NCI-H2081 treated with DMSO at 0.1 percent for 48 hours (cell line): Measurements from ENCODE around the gene GARIN5B.
"Not testable (repeated sequence)": the region's sequence is repeated elsewhere in the genome, so short reads cannot be mapped to it uniquely, and the experiment has no call there.

Experiments used
- DNase-seq: peaks from one replicate; lab custom pipeline; 2025; lab: John Stamatoyannopoulos, UW

Gene GARIN5B

GRCh38 chr19:55348317-55349034, 14.6 kb downstream of the GARIN5B start:
- DNase-seq = no peak

- no peak for DNase-seq
Observed at GRCh38 chr19:55347442-55348009, 15.5 kb downstream of the GARIN5B start.

GRCh38 chr19:55346725-55347441, 16.2 kb downstream of the GARIN5B start:
- no peak for DNase-seq

- no peak for DNase-seq
Observed at GRCh38 chr19:55345818-55346724, 17.0 kb downstream of the GARIN5B start.

GRCh38 chr19:55345101-55345817, 17.8 kb downstream of the GARIN5B start:
- no peak for DNase-seq

- DNase-seq = no peak
Observed at GRCh38 chr19:55344444-55344843, 18.6 kb downstream of the GARIN5B start.

GRCh38 chr19:55341595-55342531, 21.2 kb downstream of the GARIN5B start:
- DNase-seq = no peak

GRCh38 chr19:55341171-55341588, 21.9 kb downstream of the GARIN5B start:
- peak; percentile 19 for DNase-seq

GRCh38 chr19:55340784-55341147, 22.3 kb downstream of the GARIN5B start:
- no peak for DNase-seq

- no peak for DNase-seq
Observed at GRCh38 chr19:55339889-55340783, 22.9 kb downstream of the GARIN5B start.

GRCh38 chr19:55339105-55339888, 23.8 kb downstream of the GARIN5B start, which contains the start of gene KMT5C:
Gene KMT5C (plus strand): TSS chr19:55339876. CDS start chr19:55341937, 2,061 bp downstream.
- DNase-seq = peak; percentile 99

- no peak for DNase-seq
Observed at GRCh38 chr19:55336101-55336500, 27.0 kb downstream of the GARIN5B start.

- DNase-seq = no peak
Observed at GRCh38 chr19:55333870-55334269, 29.2 kb downstream of the GARIN5B start.

GRCh38 chr19:55329791-55330190, 33.3 kb downstream of the GARIN5B start:
- not testable (repeated sequence) for DNase-seq

GRCh38 chr19:55328774-55329318, 34.2 kb downstream of the GARIN5B start:
- not testable (repeated sequence) for DNase-seq

- DNase-seq = no peak
Observed at GRCh38 chr19:55325172-55325571, 37.9 kb downstream of the GARIN5B start, which contains the start of gene TMEM150B. Gene TMEM150B (minus strand): TSS chr19:55325341. CDS start chr19:55321036, 4,305 bp downstream.

GRCh38 chr19:55324662-55325061, 38.4 kb downstream of the GARIN5B start:
- DNase-seq = no peak
